Caco-2 (cell line): Measurements from ENCODE around the gene FBH1. TPM values are rescaled to one million over a fixed set of nuclear protein-coding genes. Genes with fewer than 3 reads are reported as not detected.

ENCODE experiments used
- BruUV-seq: library from RNA; stranded (reverse); fragments of 400-500 nt; replicated peaks from 2 replicates; lab custom pipeline; 2021; lab: Mats Ljungman, UMichigan
- CTCF ChIA-PET: fragments of 300-600 bp; sonication (Branson Sonifier 250); formaldehyde crosslinking; loops from one replicate; lab custom pipeline; 2022; ENCODE audit warnings: antibody characterized with exemption; lab: Charles Lee
- POLR2A ChIA-PET: fragments of 300-600 bp; sonication (Branson Sonifier 250); formaldehyde crosslinking; loops from one replicate; lab custom pipeline; 2022; ENCODE audit warnings: antibody characterized with exemption; lab: Charles Lee
- DNase-seq, 2 experiments: peaks; one replicate each; pipeline versions ENCODE4 v3.0.0 to v3.0.0-alpha.2; 2020 to 2022
- H3K27me3 ChIP-seq: replicated peaks from 2 replicates; pipeline ENCODE4 v1.6.0; 2011; ENCODE audit warnings: low read length; ENCODE audit not compliant: control insufficient read depth, insufficient read depth
- H3K36me3 ChIP-seq: 2 replicates; pipeline ENCODE4 v1.5.1; 2011; ENCODE audit warnings: low read length; ENCODE audit not compliant: control insufficient read depth, insufficient read depth
- H3K4me1 ChIP-seq: fragments of 250-450 bp; sonication (Bioruptor Pico); 2 replicates; pipeline ENCODE4 v1.5.1; 2020; ENCODE audit warnings: mild to moderate bottlenecking
- H3K4me3 ChIP-seq: 2 replicates; pipeline ENCODE4 v1.5.1; 2011; ENCODE audit warnings: low read depth, mild to moderate bottlenecking, control low read depth, low read length
- H3K9me3 ChIP-seq: fragments of 250-450 bp; sonication (Bioruptor Pico); 2 replicates; pipeline ENCODE4 v1.5.1; 2020; ENCODE audit warnings: mild to moderate bottlenecking, moderate library complexity
- H3K27ac Mint-ChIP-seq: one replicate; pipeline ENCODE4 v1.8.0; 2022; ENCODE audit warnings: mixed read lengths; ENCODE audit not compliant: unreplicated experiment
- H3K27me3 Mint-ChIP-seq: one replicate; pipeline ENCODE4 v1.8.0; 2022; ENCODE audit warnings: mixed read lengths; ENCODE audit not compliant: insufficient read depth, unreplicated experiment
- H3K36me3 Mint-ChIP-seq: one replicate; pipeline ENCODE4 v1.8.0; 2022; ENCODE audit warnings: mild to moderate bottlenecking, mixed read lengths; ENCODE audit not compliant: insufficient read depth, unreplicated experiment
- H3K4me1 Mint-ChIP-seq: one replicate; pipeline ENCODE4 v1.8.0; 2022; ENCODE audit warnings: low read depth, mixed read lengths; ENCODE audit not compliant: unreplicated experiment
- H3K4me3 Mint-ChIP-seq: one replicate; pipeline ENCODE4 v1.8.0; 2022; ENCODE audit warnings: mild to moderate bottlenecking, moderate library complexity, mixed read lengths; ENCODE audit not compliant: unreplicated experiment
- H3K9me3 Mint-ChIP-seq: one replicate; pipeline ENCODE4 v1.8.0; 2022; ENCODE audit warnings: mixed read lengths; ENCODE audit not compliant: unreplicated experiment
- CTCF ChIP-seq, 2 experiments: fragments of 200-600 bp in 1 of 2; IDR thresholded peaks; 1 replicate in 1 of 2; 2 replicates in 1 of 2; pipeline versions ENCODE4 v1.5.1 to v1.8.0; 2011 to 2022; ENCODE audit warnings: antibody characterized with exemption in 1 of 2, control low read depth in 1 of 2, inconsistent platforms in 1 of 2, low read depth in 1 of 2, low read length in 1 of 2, mild to moderate bottlenecking in 1 of 2, moderate library complexity in 1 of 2; ENCODE audit not compliant: insufficient read depth in 1 of 2, severe bottlenecking in 1 of 2, unreplicated experiment in 1 of 2
- intact Hi-C: fragments of 100-400 bp; cut with micrococcal nuclease; formaldehyde crosslinking; loops from one replicate; pipeline ENCODE4 v1.10.0; 2022; ENCODE audit not compliant: unreplicated experiment
- total RNA-seq: library from RNA; stranded (reverse); gene quantifications from 2 replicates; pipeline ENCODE4 v1.2.3, GENCODE V29; 2022

FBH1 gene
- total RNA-seq, 1 experiment from 2014 or later = 83.3 TPM

GRCh38 chr10:5900247-5900646 is 10.2 kb downstream of the FBH1 start:
- TF ChIP-seq CTCF (IDR thresholded peaks at IDR 0.05; ENCODE audit: insufficient read depth in 1 of 2, low read depth in 1 of 2, low read length in 1 of 2, severe bottlenecking in 1 of 2, unreplicated experiment in 1 of 2) = no peak
- ChIA-PET CTCF (no interaction called here), POLR2A (interaction anchor here (1.2 kb wide), 1 partner anchor 10 kb away, joined by 5 read pairs; the partner anchor contains the start of genes ANKRD16 and FBH1)
- Mint-ChIP-seq H3K36me3 (peaks cover 46% of the 10 kb centered on the region), H3K4me3 (no peak overlapping the region), H3K4me1 (no peaks in the 10 kb centered on the region), H3K9me3 (peaks cover 14% of the 10 kb centered on the region), H3K27me3 (no peaks in the 10 kb centered on the region), H3K27ac (no peak overlapping the region)
- Histone ChIP-seq H3K4me3 (no peak overlapping the region), H3K36me3 (peaks cover 3% of the 10 kb centered on the region), H3K27me3 (no peaks in the 10 kb centered on the region), H3K4me1 (no peaks in the 10 kb centered on the region), H3K9me3 (peaks cover 4% of the 10 kb centered on the region; the same call in 1 of the 2 replicates)
- intact Hi-C loops = no loop called here
- BruUV-seq = no TSS peak
- no peak for DNase-seq

- no peak for DNase-seq
- intact Hi-C loops = no loop called here
- H3K4me1 Mint-ChIP-seq = no peaks in the 10 kb centered on the region
- peaks cover 6% of the 10 kb centered on the region for H3K9me3 Mint-ChIP-seq
- Histone ChIP-seq H3K9me3 (no peaks in the 10 kb centered on the region), H3K4me1 (no peaks in the 10 kb centered on the region), H3K27me3 (no peaks in the 10 kb centered on the region), H3K4me3 (no peak overlapping the region), H3K36me3 (peaks cover 5% of the 10 kb centered on the region; the same call in 1 of the 2 replicates)
- ChIA-PET POLR2A (interaction anchor here (0.9 kb wide), 1 partner anchor 13 kb away, joined by 3 read pairs; the partner anchor contains the start of gene FBH1), CTCF (no interaction called here)
- TF ChIP-seq CTCF (IDR thresholded peaks at IDR 0.05; ENCODE audit: insufficient read depth in 1 of 2, low read depth in 1 of 2, low read length in 1 of 2, severe bottlenecking in 1 of 2, unreplicated experiment in 1 of 2) = no peak
- H3K36me3 Mint-ChIP-seq = peaks cover 40% of the 10 kb centered on the region
- H3K4me3 Mint-ChIP-seq = no peak overlapping the region
- BruUV-seq = no TSS peak
- H3K27ac Mint-ChIP-seq = no peak overlapping the region
- no peaks in the 10 kb centered on the region for H3K27me3 Mint-ChIP-seq
Observed at GRCh38 chr10:5902511-5903274, 12.7 kb downstream of the FBH1 start.

GRCh38 chr10:5903563-5903962 is 13.5 kb downstream of the FBH1 start:
- POLR2A ChIA-PET = interaction anchor here (0.5 kb wide), 1 partner anchor 13 kb away, joined by 3 read pairs; the partner anchor contains the start of gene FBH1
- H3K36me3 Mint-ChIP-seq = peaks cover 48% of the 10 kb centered on the region
- Histone ChIP-seq H3K36me3 (peaks cover 5% of the 10 kb centered on the region; the same call in 1 of the 2 replicates), H3K27me3 (no peaks in the 10 kb centered on the region), H3K4me3 (no peak overlapping the region), H3K4me1 (no peaks in the 10 kb centered on the region), H3K9me3 (no peaks in the 10 kb centered on the region)
- no peaks in the 10 kb centered on the region for H3K27me3 Mint-ChIP-seq
- intact Hi-C loops = no loop called here
- no peak for DNase-seq
- H3K9me3 Mint-ChIP-seq = no peaks in the 10 kb centered on the region
- CTCF ChIA-PET = no interaction called here
- no peak overlapping the region for H3K27ac Mint-ChIP-seq
- BruUV-seq = no TSS peak
- no peak for TF ChIP-seq CTCF (IDR thresholded peaks at IDR 0.05; ENCODE audit: insufficient read depth in 1 of 2, low read depth in 1 of 2, low read length in 1 of 2, severe bottlenecking in 1 of 2, unreplicated experiment in 1 of 2)
- no peak overlapping the region for H3K4me3 Mint-ChIP-seq
- no peaks in the 10 kb centered on the region for H3K4me1 Mint-ChIP-seq
